GM21515 (cell line): ENCODE data around the gene PUM2.
A peak's percentile ranks its signal among the peaks of the same experiment; 100 is the strongest.

Experiments used
- ATAC-seq: cut with Tn5 transposase; IDR thresholded peaks from one replicate; pipeline ENCODE4 v1.9.1; 2021; ENCODE audit not compliant: unreplicated experiment

PUM2 gene

DNA sequence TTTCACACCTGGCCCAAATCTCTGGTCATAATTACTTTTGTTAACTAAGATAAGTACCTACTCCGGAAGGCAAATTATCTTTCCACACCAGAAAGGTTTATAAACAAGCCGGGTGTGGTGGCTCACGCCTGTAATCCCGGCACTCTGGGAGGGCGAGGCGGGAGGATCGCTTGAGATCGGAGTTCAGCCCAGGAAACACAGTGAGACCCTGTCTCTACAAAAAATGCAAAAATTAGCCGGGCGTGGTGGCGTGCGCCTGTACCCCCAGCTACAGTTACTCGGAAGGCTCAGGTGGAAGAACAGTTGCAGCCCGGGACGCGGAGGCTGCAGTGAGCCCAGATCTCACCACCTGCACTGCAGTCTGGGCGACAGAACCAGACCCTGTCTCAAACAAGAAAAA, 2.1 kb downstream of the PUM2 start:
- no peak for ATAC-seq

GRCh38 chr2:20346565-20347381, 3.9 kb downstream of the PUM2 start:
- ATAC-seq: no peak

DNA sequence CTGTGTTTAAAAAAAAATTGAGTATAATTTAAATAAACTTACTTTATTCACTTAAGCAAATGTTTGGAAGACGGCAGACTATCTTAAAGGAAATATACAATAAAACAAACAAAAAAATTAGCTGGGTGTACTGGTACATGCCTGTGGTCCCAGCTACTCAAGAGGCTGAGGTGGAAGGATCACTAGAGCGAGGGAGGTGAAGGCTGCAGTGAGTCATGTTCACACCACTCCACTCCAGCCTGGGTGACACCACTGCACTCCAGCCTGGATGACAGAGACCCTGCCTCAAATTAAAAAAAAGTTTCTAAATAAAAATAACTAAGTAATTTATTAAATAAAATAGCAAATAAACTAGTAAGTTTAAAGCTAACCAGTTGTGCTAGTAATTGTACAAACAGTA, 7.5 kb downstream of the PUM2 start:
- no peak for ATAC-seq

DNA sequence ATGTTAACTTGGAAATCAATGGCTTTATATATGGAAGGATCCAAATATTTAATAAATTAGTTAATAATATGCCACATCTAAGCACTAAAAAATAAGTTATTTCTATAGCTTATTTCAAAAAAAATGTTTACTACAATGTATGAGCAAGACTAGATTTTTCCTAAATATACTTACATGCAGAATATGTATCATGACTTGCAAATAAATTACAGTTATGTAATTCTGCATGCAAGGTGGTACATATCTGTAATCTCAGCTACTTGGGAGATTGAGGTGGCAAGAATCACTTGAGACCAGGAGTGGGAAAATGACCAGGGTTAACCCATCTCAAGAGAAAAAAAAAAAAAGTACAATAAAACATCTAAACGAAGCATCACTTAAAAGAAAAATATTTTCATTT, 11.6 kb downstream of the PUM2 start:
- ATAC-seq: no peak

DNA sequence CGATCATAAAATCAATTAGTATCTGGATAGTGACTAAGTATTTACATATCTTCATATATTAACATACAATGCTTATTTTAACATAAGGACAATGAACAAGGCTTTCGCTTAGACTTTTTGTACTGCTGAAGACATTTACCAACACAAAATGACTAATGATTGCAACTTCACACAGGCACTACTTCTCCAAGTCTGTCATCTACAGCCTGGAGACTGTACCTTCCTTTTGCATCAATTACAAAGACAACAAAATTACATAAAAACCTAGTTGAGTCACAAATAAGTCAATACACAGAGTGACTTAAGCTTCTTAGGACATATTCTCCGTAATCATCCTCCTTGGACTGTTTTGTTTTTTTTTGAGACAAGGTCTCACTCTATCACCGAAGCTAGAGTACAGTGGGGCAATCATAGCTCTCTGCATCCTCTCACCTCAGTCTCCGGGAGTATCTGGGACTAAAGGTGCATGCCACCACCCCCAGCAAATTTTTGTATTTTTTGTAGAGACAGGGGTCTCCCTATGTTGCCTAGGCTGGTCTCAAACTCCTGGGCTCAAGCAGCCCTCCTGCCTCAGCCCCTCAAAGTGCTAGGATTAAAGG, 15.9 kb downstream of the PUM2 start:
- ATAC-seq: no peak

DNA sequence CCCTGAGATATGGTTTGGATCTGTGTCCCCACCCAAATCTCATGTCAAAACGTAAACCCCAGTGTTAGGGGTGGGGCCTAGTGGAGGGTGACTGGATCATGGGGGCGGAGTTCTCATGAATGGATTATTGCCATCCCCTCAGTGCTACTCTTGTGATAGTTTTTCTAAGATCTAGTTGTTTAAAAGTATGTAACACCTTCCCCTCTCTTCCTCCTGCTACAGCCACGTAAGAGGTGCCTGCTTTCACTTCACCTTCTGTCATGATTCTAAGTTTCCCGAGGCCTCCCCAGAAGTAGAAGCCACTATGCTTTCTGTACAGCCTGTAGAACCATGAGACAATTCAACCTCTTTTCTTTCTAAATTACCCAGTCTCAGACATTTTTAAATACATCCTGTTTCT, 16.9 kb downstream of the PUM2 start:
- peak; percentile 76 for ATAC-seq

GRCh38 chr2:20330192-20330591, 20.5 kb downstream of the PUM2 start:
- no peak for ATAC-seq

GRCh38 chr2:20327370-20327769, 23.3 kb downstream of the PUM2 start:
- no peak for ATAC-seq

DNA sequence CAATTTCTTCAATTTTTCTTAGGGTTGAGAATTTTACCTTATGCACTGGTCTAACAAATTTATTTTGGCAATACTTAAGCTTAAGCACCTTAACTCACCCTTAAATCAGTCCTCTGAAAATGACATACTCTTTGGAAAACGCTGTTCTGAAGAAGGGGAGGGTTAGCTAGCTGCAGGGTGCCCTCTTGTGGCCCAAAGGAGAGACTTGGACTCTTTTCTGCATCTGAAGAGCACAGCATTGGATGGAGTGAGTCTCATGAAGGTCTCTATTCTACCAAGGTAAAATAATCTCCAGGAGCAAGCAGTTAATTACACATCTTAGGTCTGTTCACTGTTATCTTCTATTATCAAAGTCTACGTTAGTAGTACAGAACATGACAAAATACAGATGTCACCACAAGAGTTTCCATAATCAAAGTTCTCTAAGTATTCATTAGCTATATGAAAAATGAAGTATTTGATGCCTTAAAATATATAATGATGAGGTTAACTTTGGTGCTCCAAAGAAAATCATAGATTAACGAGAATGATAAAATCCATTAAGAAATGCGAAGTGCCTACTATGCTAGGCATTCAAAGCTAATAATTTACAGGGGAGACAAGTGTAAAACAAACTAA, 24.4 kb downstream of the PUM2 start:
- ATAC-seq: peak; percentile 72

DNA sequence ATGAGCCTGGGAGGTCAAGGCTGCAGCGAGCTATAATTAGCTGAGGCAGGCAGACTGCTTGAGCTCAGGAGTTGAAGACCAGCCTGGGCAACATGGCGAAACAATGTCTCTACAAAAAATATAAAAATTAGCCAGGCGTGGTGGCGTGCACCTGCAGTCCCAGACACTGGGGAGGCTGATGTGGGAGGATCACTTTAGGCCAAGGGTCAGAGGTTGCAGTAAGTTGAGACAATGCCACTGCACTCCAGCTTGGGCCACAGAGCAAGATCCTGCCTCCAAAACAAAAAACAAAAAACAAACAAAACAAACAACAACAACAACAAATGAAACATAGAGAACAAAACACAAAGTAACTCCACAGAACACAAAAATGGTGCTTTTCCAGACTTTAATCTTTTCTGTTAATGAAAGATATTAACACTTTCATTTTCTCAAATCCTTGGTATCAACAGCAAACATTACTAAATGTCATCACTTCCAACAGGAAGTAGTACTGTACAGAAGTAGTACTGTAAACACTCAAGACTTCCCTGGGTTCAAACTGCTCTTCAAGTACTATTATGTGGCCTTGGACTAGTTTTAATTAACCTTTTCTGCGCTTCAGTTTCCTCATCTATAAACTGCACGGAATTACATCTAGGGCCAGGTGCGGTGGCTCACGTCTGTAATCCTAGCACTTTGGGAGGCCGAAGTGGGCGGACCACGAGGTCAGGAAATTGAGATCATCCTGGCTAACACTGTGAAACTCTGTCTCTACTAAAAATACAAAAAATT, 27.9 kb downstream of the PUM2 start:
- no peak for ATAC-seq

- ATAC-seq: no peak
Measured at GRCh38 chr2:20317690-20318089, 33.0 kb downstream of the PUM2 start.

DNA sequence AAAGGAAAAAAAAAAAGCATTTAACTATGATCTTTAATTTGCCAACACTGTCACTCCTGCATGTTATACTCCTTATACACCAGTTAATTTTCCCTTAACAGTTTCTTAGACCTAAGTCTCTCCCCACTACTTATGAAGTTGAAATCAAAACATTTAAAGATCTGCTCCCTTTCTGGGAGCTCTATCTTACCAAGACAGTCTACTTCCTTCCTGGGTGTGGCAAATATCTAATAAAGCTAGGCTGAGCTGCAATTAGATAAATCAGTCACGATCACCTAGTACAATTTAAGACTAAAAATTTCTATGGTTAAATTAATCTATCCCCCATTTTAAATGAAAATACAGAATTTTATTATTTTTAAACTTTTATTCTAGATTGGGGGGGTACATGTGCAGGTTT, 33.4 kb downstream of the PUM2 start:
- ATAC-seq: no peak

DNA sequence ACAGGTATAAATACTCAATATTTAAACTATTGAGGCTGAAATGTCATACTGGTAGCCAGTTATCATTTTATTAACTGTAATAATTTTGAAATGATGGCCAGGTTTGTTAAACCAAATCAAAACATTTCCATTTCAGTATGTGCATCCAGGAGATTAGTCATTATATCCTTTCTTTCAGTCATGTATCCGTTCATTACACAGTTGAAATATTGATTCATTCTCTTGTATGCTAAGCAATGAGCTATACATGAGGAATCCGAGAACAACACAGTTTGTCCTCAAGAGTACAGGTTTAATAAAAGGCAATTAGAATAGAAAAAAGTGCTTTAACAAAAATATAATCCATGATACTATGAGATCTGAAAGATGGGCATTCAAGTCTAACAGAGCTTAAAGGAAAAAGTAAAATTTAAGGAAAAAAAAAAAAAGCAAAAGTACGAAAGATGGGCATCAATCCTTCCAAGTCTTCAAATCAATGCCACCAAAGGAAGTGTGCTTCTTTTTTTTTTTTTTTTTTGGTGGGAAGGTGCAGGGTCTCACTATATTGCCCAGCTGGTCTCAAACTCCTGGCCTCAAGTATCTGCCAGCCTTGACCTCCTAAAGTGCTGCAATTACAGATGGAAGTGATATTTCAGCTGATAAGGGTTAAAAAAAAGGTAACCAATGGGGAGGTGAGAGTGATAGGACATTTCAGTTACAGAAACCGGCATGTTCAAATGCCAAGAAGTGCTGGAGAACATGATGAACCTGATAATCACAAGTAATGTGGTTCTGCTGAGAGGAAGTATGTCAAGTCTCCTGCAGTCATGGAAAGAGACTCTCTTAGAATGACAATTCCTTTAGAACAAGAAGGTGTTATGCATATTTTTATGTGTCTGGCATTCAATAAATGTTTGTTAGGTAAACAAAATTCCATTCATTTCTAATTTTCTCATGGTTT, 35.8 kb downstream of the PUM2 start:
- no peak for ATAC-seq

DNA sequence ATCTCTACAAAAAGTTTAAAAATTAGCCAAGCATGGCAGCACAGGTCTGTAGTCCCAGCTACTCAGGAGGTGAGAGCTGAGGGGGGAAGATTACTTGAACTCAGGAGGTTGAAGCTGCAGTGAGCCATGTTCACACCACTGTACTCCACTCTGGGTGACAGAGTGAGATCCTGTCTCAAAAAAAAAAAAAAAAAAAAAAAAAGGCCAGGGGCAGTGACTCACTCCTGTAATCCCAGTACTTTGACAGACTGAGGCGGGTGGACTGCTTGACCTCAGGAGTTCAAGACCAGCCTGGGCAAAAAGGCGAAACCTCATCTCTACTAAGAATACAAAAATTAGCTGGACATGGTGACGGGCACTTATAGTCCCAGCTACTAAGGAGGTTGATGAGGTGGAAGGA, 37.0 kb downstream of the PUM2 start:
- ATAC-seq: no peak

DNA sequence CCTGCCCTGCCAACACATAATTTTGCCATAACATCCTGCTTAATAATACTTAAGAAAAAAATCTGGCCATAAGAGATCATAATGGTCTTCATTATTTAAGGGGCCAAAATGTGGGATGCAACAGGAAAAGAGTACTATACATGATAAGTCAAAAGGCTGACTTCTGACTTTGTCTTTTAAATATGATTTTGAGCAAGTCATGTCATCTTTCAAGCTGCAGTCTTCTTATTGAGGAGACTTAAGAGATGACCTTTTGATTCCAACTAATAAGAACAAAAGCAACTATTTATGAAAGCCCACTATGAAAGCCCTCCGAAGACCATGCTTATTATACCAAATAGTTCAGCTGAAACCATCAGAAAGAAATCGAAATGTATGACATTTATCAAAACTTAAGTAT, 41.6 kb downstream of the PUM2 start:
- no peak for ATAC-seq

- no peak for ATAC-seq
Measured at GRCh38 chr2:20307311-20307710, 43.3 kb downstream of the PUM2 start.

DNA sequence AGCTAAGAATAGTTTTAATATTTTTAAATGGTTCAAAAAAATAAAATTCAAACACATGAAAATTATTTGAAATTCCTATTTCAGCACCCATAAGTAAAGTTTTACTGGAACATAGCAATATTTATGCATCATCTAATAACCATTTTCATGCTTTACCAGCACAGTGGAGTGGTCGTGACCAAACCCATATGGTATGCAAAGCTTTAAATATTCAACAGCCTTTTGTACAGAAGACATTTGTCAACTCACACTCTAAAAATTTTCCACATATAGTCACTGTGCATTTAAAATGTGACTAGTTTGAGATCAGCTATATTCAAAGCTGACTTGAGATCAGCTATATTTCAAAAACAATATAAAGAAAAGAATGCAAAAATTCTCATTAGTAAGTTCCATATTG, 46.2 kb downstream of the PUM2 start:
- ATAC-seq: no peak

GRCh38 chr2:20303966-20304365, 46.7 kb downstream of the PUM2 start:
- no peak for ATAC-seq

GRCh38 chr2:20302019-20302418, 48.6 kb downstream of the PUM2 start:
- ATAC-seq: no peak

GRCh38 chr2:20300656-20301055, 50.0 kb downstream of the PUM2 start:
- ATAC-seq: no peak

DNA sequence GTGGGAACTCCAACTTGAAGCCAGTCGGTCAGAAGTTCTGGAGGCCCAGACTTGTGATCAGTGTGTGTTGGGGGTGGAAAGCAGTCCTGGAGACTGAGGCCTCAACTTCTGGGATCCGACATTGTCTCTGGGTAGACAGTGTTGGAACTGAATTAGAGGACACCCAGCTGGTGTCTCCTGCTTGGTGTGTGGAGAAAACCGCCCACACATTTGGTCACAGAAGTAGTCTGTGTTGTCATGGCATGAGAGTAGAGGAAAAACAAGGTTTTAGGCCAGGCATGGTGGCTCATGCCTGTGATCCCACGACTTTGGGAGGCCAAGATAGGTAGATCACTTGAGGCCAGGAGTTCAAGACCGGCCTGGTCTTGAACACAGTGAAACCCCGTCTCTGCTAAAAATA, 51.5 kb downstream of the PUM2 start:
- ATAC-seq: no peak
